GM23248 (cell line): Measurements from ENCODE around the gene DOP1A. TPM values are rescaled to one million over a fixed set of nuclear protein-coding genes. Genes with fewer than 3 reads are reported as not detected.
A peak's percentile ranks its signal among the peaks of the same experiment; 100 is the strongest.

ENCODE experiments used
- DNase-seq: peaks from one replicate; pipeline ENCODE4 v3.0.0-alpha.2; 2015
- H2AFZ ChIP-seq: fragments of 200-600 bp; sonication (generic); 2 replicates; pipeline ENCODE4 v1.6.1; 2016; ENCODE audit warnings: antibody characterized with exemption
- H3F3A ChIP-seq: fragments of 200-600 bp; sonication (generic); 2 replicates; pipeline ENCODE4 v1.6.1; 2016; ENCODE audit warnings: mild to moderate bottlenecking, antibody characterized with exemption, mixed run types; ENCODE audit not compliant: insufficient read depth
- H3K27ac ChIP-seq: fragments of 200-600 bp; sonication (generic); 2 replicates; pipeline ENCODE4 v1.5.1; 2016; ENCODE audit warnings: mild to moderate bottlenecking
- H3K27me3 ChIP-seq: fragments of 200-600 bp; sonication (generic); replicated peaks from 2 replicates; pipeline ENCODE4 v1.6.1; 2016; ENCODE audit warnings: mild to moderate bottlenecking; ENCODE audit not compliant: insufficient read depth
- H3K36me3 ChIP-seq: fragments of 200-600 bp; sonication (generic); 2 replicates; pipeline ENCODE4 v1.6.1; 2016; ENCODE audit warnings: low read depth, mild to moderate bottlenecking
- H3K4me1 ChIP-seq: fragments of 200-600 bp; sonication (generic); 2 replicates; pipeline ENCODE4 v1.6.1; 2016; ENCODE audit warnings: mild to moderate bottlenecking; ENCODE audit not compliant: insufficient read depth
- H3K4me2 ChIP-seq: fragments of 200-600 bp; sonication (generic); one replicate; pipeline ENCODE4 v1.6.1; 2016; ENCODE audit warnings: mild to moderate bottlenecking; ENCODE audit not compliant: unreplicated experiment
- H3K4me3 ChIP-seq: fragments of 200-600 bp; sonication (generic); 2 replicates; pipeline ENCODE4 v1.5.1; 2016; ENCODE audit warnings: mild to moderate bottlenecking
- H3K79me2 ChIP-seq: fragments of 200-600 bp; sonication (generic); 2 replicates; pipeline ENCODE4 v1.6.1; 2016; ENCODE audit warnings: mild to moderate bottlenecking; ENCODE audit not compliant: insufficient read depth
- H3K9ac ChIP-seq: fragments of 200-600 bp; sonication (generic); 2 replicates; pipeline ENCODE4 v1.6.1; 2016; ENCODE audit warnings: mild to moderate bottlenecking
- H3K9me2 ChIP-seq: fragments of 200-600 bp; sonication (generic); 2 replicates; pipeline ENCODE4 v1.6.1; 2016; ENCODE audit warnings: mixed run types, mild to moderate bottlenecking, moderate library complexity; ENCODE audit not compliant: insufficient read depth
- H3K9me3 ChIP-seq: fragments of 200-600 bp; sonication (generic); one replicate; pipeline ENCODE4 v1.6.1; 2017; ENCODE audit warnings: low read depth
- H4K20me1 ChIP-seq: fragments of 200-600 bp; sonication (generic); 2 replicates; pipeline ENCODE4 v1.6.0; 2016; ENCODE audit not compliant: insufficient read depth
- EZH2 ChIP-seq: fragments of 200-600 bp; sonication (generic); IDR thresholded peaks from 2 replicates; pipeline ENCODE4 v1.6.1; 2018; ENCODE audit warnings: antibody characterized with exemption, mild to moderate bottlenecking; ENCODE audit not compliant: insufficient read depth, poor library complexity, severe bottlenecking
- EZH2phosphoT487 ChIP-seq: fragments of 200-600 bp; sonication (generic); IDR thresholded peaks from 2 replicates; pipeline ENCODE4 v1.6.1; 2018; ENCODE audit warnings: antibody characterized with exemption, moderate library complexity, mild to moderate bottlenecking, low read depth; ENCODE audit not compliant: insufficient read depth
- WGBS, 2 experiments: methylation state at CpG; one replicate each; pipeline ENCODE4 v1.1.6; 2015 to 2017; ENCODE audit warnings: low lambda C conversion rate in 2 of 2, low coverage in 1 of 2; ENCODE audit errors: missing lambda C conversion rate in 2 of 2; 5-methylcytosine and 5-hydroxymethylcytosine counted together
- in situ Hi-C: fragments of 300-500 bp; cut with MboI; formaldehyde crosslinking; loops from 2 replicates; pipeline ENCODE4 v1.15.0; 2020
- polyA plus RNA-seq: library from polyadenylated mRNA; unstranded; fragments of >200 nt; fragmentation: Nextera tagmentation; extraction: Ambion mirVana; gene quantifications from 2 replicates; pipeline ENCODE4 v1.2.1, GENCODE V29; 2016
- total RNA-seq: library from RNA; depleted of rRNA; stranded (reverse); fragments of >200 nt; shearing (Covaris generic); gene quantifications from 2 replicates; pipeline ENCODE4 v1.2.3, GENCODE V29; 2014

DOP1A gene
- total and polyA plus RNA-seq, 2 experiments from 2014 or later: 3.5 to 18.2 TPM

- H3K9me3 ChIP-seq: no peaks in the 10 kb centered on the region
- H3F3A ChIP-seq: peaks cover 8% of the 10 kb centered on the region; the same call in 1 of the 2 replicates
- TF ChIP-seq EZH2: no peak
- no peak for TF ChIP-seq EZH2phosphoT487
- no peak overlapping the region for H3K4me3 ChIP-seq
- DNase-seq: peak; percentile 4
- H3K27me3 ChIP-seq: no peaks in the 10 kb centered on the region
- H3K27ac ChIP-seq: no peak overlapping the region
- WGBS, 2 experiments: 96 to 100% methylated on average over 2 of the region's 2 CpGs
- H3K9me2 ChIP-seq: no peaks in the 10 kb centered on the region
- peaks cover 30% of the 10 kb centered on the region for H3K79me2 ChIP-seq
- peaks cover 4% of the 10 kb centered on the region; the same call in 1 of the 2 replicates for H3K36me3 ChIP-seq
- no peak overlapping the region for H2AFZ ChIP-seq
- H4K20me1 ChIP-seq: no peaks in the 10 kb centered on the region
- peaks cover 22% of the 10 kb centered on the region for H3K4me1 ChIP-seq
- no peak overlapping the region for H3K9ac ChIP-seq
- in situ Hi-C loops: no loop called here
- H3K4me2 ChIP-seq: peak overlapping the region; percentile 7
Measured at GRCh38 chr6:83097204-83097603, 29.7 kb downstream of the DOP1A start.

GRCh38 chr6:83097675-83098074, 30.2 kb downstream of the DOP1A start:
- no peak overlapping the region for H2AFZ ChIP-seq
- no peak overlapping the region for H3K4me2 ChIP-seq
- WGBS, 2 experiments: 97% methylated on average over 1 of the region's 1 CpG
- H3K27ac ChIP-seq: no peak overlapping the region
- TF ChIP-seq EZH2phosphoT487 (no peak), EZH2 (no peak)
- no peaks in the 10 kb centered on the region for H3K9me2 ChIP-seq
- H3K27me3 ChIP-seq: no peaks in the 10 kb centered on the region
- no peak overlapping the region for H3K4me3 ChIP-seq
- no peak for DNase-seq
- no peaks in the 10 kb centered on the region for H4K20me1 ChIP-seq
- peaks cover 20% of the 10 kb centered on the region for H3K4me1 ChIP-seq
- peaks cover 8% of the 10 kb centered on the region; the same call in 1 of the 2 replicates for H3F3A ChIP-seq
- H3K79me2 ChIP-seq: peaks cover 29% of the 10 kb centered on the region
- no peaks in the 10 kb centered on the region for H3K9me3 ChIP-seq
- H3K36me3 ChIP-seq: peaks cover 4% of the 10 kb centered on the region; the same call in 1 of the 2 replicates
- no peak overlapping the region for H3K9ac ChIP-seq
- in situ Hi-C loops: no loop called here

- Histone ChIP-seq H3K4me3 (no peak overlapping the region), H3K27ac (no peak overlapping the region), H3K9me2 (no peaks in the 10 kb centered on the region), H3K79me2 (peaks cover 25% of the 10 kb centered on the region), H3K36me3 (peaks cover 4% of the 10 kb centered on the region; the same call in 1 of the 2 replicates), H3F3A (peaks cover 8% of the 10 kb centered on the region; the same call in 1 of the 2 replicates), H3K27me3 (no peaks in the 10 kb centered on the region), H3K4me2 (no peak overlapping the region), H3K4me1 (peaks cover 16% of the 10 kb centered on the region), H4K20me1 (no peaks in the 10 kb centered on the region), H3K9me3 (no peaks in the 10 kb centered on the region), H3K9ac (no peak overlapping the region), H2AFZ (no peak overlapping the region)
- no peak for DNase-seq
- TF ChIP-seq EZH2: no peak
- no peak for TF ChIP-seq EZH2phosphoT487
- in situ Hi-C loops: no loop called here
- WGBS, 2 experiments: 80 to 84% methylated on average over 3 of the region's 3 CpGs
Measured at GRCh38 chr6:83098589-83098988, 31.1 kb downstream of the DOP1A start.

- H2AFZ ChIP-seq: no peak overlapping the region
- H3K9me3 ChIP-seq: no peaks in the 10 kb centered on the region
- no peak overlapping the region for H3K4me3 ChIP-seq
- TF ChIP-seq EZH2phosphoT487: no peak
- no peak for TF ChIP-seq EZH2
- in situ Hi-C loops: no loop called here
- H3K9ac ChIP-seq: no peak overlapping the region
- H3K79me2 ChIP-seq: no peaks in the 10 kb centered on the region
- no peaks in the 10 kb centered on the region for H4K20me1 ChIP-seq
- no peaks in the 10 kb centered on the region for H3K9me2 ChIP-seq
- H3K27me3 ChIP-seq: no peaks in the 10 kb centered on the region
- no peak overlapping the region for H3K27ac ChIP-seq
- H3K4me2 ChIP-seq: no peak overlapping the region
- no peaks in the 10 kb centered on the region for H3F3A ChIP-seq
- H3K4me1 ChIP-seq: no peaks in the 10 kb centered on the region
- 100% methylated on average over 1 of the region's 1 CpG for WGBS, 2 experiments
- H3K36me3 ChIP-seq: peaks cover 18% of the 10 kb centered on the region
- no peak for DNase-seq
Measured at GRCh38 chr6:83108378-83108777, 40.9 kb downstream of the DOP1A start.

GRCh38 chr6:83113258-83113657, 45.8 kb downstream of the DOP1A start:
- Histone ChIP-seq H4K20me1 (no peaks in the 10 kb centered on the region), H3K4me1 (no peaks in the 10 kb centered on the region), H3K9me3 (no peaks in the 10 kb centered on the region), H2AFZ (no peak overlapping the region), H3K79me2 (no peaks in the 10 kb centered on the region), H3K4me2 (no peak overlapping the region), H3F3A (no peaks in the 10 kb centered on the region), H3K27me3 (no peaks in the 10 kb centered on the region), H3K36me3 (peaks cover 10% of the 10 kb centered on the region), H3K9me2 (no peaks in the 10 kb centered on the region), H3K4me3 (no peak overlapping the region), H3K27ac (no peak overlapping the region), H3K9ac (no peak overlapping the region)
- WGBS, 2 experiments: 72 to 74% methylated on average over 4 of the region's 4 CpGs
- TF ChIP-seq EZH2phosphoT487: no peak
- TF ChIP-seq EZH2: no peak
- in situ Hi-C loops: no loop called here
- no peak for DNase-seq
